Chondrocyte (in vitro differentiated cells): ENCODE data around the gene NRP1. TPM values are rescaled to one million over a fixed set of nuclear protein-coding genes. Genes with fewer than 3 reads are reported as not detected.

Experiments used
- DNase-seq: peaks from one replicate; pipeline ENCODE4 v3.0.0; 2021; ENCODE audit warnings: mixed read lengths, low spot score
- H3K27ac Mint-ChIP-seq: one replicate; pipeline ENCODE4 v1.8.0; 2021; ENCODE audit warnings: mild to moderate bottlenecking, moderate library complexity, mixed read lengths; ENCODE audit not compliant: unreplicated experiment
- H3K27me3 Mint-ChIP-seq: 2 replicates; pipeline ENCODE4 v1.8.0; 2021; ENCODE audit warnings: low read depth, mixed read lengths
- H3K36me3 Mint-ChIP-seq: 2 replicates; pipeline ENCODE4 v1.8.0; 2021; ENCODE audit warnings: low read depth, mixed read lengths
- H3K4me1 Mint-ChIP-seq: 2 replicates; pipeline ENCODE4 v1.8.0; 2021; ENCODE audit warnings: low read depth, mild to moderate bottlenecking, mixed read lengths
- H3K4me3 Mint-ChIP-seq: one replicate; pipeline ENCODE4 v1.8.0; 2021; ENCODE audit warnings: mild to moderate bottlenecking, moderate library complexity, mixed read lengths; ENCODE audit not compliant: unreplicated experiment
- H3K9me3 Mint-ChIP-seq: 2 replicates; pipeline ENCODE4 v1.8.0; 2021; ENCODE audit warnings: low read depth, mixed read lengths
- total RNA-seq: library from RNA; stranded (reverse); gene quantifications from 3 replicates; pipeline ENCODE4 v1.2.1, GENCODE V29; 2021
- TF ChIP-seq, protein P1 (sequence below): fragments of 200-600 bp; sonication (generic); IDR thresholded peaks from 2 replicates; pipeline ENCODE4 v1.5.0; 2021; ENCODE audit warnings: antibody characterized with exemption, mild to moderate bottlenecking, moderate library complexity

Gene NRP1
- total RNA-seq, 1 donor from 2014 or later: 122 TPM

DNA sequence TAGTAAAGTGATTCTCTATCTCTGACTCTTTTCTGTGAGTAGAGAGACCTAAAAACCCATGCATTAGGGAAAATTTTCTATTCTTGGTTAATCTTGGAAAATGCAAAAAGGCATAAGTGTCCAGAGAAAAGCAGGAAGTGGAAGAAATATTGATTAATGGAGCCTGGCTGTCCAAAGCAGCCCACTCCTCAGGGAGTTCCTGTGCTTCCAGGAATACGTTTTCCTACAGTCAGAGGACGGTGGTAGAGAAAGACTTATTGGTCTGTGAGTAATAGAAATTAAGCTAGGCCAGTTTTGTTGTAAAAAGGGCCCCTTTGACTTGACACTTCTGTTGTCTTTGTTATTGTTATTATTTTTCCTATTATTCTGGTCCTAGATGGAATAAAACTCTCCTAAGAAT lies 157.8 kb downstream of the NRP1 start:
- DNase-seq: no peak
- Mint-ChIP-seq H3K27ac (no peak overlapping the region), H3K4me3 (no peak overlapping the region)

DNA sequence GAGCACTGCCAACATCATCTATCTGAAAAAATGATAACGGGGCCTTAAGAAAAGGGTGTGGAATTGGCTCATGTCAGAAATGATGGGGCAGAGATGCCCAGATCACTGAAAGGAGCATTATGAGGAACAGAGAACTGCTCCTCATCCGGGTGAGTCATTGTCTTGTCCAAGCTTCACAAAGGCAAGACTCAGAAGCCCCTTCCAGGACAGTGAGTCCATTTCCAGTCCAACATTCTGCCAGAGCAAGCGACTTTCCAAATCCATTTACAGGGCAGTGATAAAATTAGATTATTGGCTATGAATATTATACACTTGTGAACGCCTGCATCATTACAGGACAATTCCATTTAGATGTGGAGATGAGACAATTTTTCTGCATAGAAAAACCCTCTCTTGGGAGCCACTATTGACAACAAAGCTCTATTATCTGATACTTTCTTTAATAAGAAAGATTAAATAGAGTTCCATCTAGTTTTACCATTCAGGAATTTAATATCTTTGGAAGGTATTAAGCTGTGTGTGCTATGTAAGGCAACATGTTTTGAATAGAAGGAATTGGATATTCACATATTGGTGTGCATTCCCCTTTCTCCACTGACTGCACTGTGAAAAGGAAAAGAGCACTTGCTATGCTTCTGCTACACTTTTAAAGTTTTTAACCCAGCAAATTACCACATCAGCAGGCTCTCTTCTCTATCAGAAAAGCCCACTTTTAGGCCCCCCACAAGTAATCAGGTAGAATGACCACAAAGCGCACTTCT lies 159.6 kb downstream of the NRP1 start:
- H3K36me3 Mint-ChIP-seq: peaks cover 8% of the 10 kb centered on the region
- DNase-seq: no peak
- no peaks in the 10 kb centered on the region for H3K27me3 Mint-ChIP-seq
- no peak overlapping the region for H3K4me3 Mint-ChIP-seq
- H3K4me1 Mint-ChIP-seq: peaks cover 28% of the 10 kb centered on the region
- no peaks in the 10 kb centered on the region for H3K9me3 Mint-ChIP-seq
- no peak overlapping the region for H3K27ac Mint-ChIP-seq
- TF ChIP-seq, protein P1, sequence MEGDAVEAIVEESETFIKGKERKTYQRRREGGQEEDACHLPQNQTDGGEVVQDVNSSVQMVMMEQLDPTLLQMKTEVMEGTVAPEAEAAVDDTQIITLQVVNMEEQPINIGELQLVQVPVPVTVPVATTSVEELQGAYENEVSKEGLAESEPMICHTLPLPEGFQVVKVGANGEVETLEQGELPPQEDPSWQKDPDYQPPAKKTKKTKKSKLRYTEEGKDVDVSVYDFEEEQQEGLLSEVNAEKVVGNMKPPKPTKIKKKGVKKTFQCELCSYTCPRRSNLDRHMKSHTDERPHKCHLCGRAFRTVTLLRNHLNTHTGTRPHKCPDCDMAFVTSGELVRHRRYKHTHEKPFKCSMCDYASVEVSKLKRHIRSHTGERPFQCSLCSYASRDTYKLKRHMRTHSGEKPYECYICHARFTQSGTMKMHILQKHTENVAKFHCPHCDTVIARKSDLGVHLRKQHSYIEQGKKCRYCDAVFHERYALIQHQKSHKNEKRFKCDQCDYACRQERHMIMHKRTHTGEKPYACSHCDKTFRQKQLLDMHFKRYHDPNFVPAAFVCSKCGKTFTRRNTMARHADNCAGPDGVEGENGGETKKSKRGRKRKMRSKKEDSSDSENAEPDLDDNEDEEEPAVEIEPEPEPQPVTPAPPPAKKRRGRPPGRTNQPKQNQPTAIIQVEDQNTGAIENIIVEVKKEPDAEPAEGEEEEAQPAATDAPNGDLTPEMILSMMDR: no peak

More for the DNA sequence above, 157.8 kb downstream of the NRP1 start:
- Mint-ChIP-seq H3K4me1 (peaks cover 32% of the 10 kb centered on the region), H3K9me3 (no peaks in the 10 kb centered on the region), H3K27me3 (no peaks in the 10 kb centered on the region), H3K36me3 (peaks cover 21% of the 10 kb centered on the region)
- TF ChIP-seq, protein P1: no peak

DNA sequence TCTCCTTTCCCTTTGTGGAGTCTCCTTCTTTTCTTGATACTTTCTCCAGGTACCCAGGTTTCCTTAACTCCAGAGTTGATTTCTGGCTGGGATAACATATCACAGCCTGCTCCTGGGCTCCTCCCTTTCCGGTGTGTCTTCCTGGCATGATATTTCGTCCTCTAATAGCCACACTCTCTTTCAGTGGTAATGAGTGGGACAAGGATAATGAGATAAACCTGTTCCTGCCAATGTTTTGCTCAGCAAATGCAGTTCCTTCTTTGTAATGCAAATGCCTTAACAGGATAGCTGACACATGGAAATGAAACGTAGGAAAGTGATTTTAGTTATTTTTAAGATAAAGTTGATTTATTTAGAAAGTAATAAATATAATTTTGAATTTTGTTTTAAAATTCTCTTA lies 168.6 kb downstream of the NRP1 start:
- Mint-ChIP-seq H3K9me3 (peaks cover 5% of the 10 kb centered on the region), H3K27me3 (no peaks in the 10 kb centered on the region), H3K36me3 (no peaks in the 10 kb centered on the region), H3K4me3 (no peak overlapping the region), H3K4me1 (peaks cover 25% of the 10 kb centered on the region), H3K27ac (no peak overlapping the region)
- no peak for DNase-seq
- TF ChIP-seq, protein P1: no peak

DNA sequence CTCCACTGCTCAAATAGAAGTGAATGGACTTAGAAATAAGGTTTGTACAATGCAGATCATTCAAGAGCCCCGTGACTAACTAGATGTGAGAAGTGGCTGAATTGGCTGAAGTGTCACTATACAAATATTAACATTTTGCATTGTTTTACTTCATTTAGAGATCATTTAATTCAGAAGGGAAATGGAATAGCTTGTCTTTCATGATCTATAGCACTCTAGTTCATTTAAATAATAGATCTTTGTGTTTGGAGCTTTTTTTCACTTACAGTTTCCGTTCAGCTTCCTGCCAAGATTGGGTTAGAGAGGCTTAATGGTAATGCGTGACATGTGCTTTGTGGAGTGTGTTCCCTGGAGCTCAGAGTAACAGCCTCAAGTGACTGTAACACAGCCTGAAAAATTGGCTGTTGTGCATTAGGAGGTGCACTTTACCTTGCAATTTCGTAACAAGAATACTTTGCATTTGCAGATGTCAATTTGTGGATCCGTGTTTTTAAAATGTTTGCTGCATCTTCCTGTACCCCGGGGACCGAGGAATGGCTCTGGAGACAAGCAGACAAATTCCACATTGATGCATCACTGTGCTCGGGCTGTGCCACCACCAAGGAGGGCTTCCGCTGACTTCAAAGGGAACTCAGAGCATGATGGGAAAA lies 170.3 kb downstream of the NRP1 start:
- Mint-ChIP-seq H3K27me3 (no peaks in the 10 kb centered on the region), H3K4me3 (no peak overlapping the region), H3K9me3 (peaks cover 5% of the 10 kb centered on the region), H3K4me1 (peaks cover 28% of the 10 kb centered on the region), H3K36me3 (no peaks in the 10 kb centered on the region), H3K27ac (no peak overlapping the region)
- no peak for DNase-seq
- TF ChIP-seq, protein P1: no peak

DNA sequence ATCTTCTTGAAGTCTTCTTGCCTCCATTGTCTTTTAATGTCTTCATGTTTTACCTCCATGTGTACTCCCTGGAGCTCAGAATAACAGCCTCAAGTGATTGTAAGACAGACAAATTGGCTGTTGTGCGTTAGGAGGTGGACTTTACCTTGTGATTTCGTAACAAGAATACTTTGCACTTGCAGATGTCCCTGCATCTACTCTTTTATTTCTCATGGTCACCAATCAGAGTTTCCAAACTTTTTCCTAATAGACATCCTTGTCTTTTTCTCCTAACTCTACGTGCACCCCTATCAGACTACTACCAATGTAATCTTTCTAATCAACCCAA lies 172.3 kb downstream of the NRP1 start:
- H3K4me1 Mint-ChIP-seq: peaks cover 27% of the 10 kb centered on the region
- DNase-seq: no peak
- H3K36me3 Mint-ChIP-seq: no peaks in the 10 kb centered on the region
- H3K4me3 Mint-ChIP-seq: no peak overlapping the region
- H3K9me3 Mint-ChIP-seq: peaks cover 5% of the 10 kb centered on the region
- H3K27me3 Mint-ChIP-seq: no peaks in the 10 kb centered on the region
- TF ChIP-seq, protein P1: no peak
- H3K27ac Mint-ChIP-seq: no peak overlapping the region
